OCI-LY3 (cell line): Measurements from ENCODE around the gene NCOA3.

ENCODE experiments used
- H2AFZ ChIP-seq: fragments of 200-600, 300-600 bp; shearing (Covaris generic); 2 replicates; pipeline ENCODE4 v1.6.0; 2014; ENCODE audit warnings: antibody characterized with exemption, low read depth, low read length
- H3K27ac ChIP-seq: fragments of 200-600, 300-600 bp; sonication (generic); 2 replicates; pipeline ENCODE4 v1.5.1; 2014; ENCODE audit warnings: mild to moderate bottlenecking, low read length, moderate library complexity, mixed read lengths
- H3K27me3 ChIP-seq: fragments of 200-600, 300-600 bp; sonication (generic); 2 replicates; pipeline ENCODE4 v1.6.1; 2014; ENCODE audit warnings: low read depth, low read length, mixed read lengths
- H3K36me3 ChIP-seq: fragments of 200-600, 300-600 bp; sonication (generic); replicated peaks from 2 replicates; pipeline ENCODE3; 2014; ENCODE audit warnings: low read depth, low read length, mixed read lengths
- H3K4me1 ChIP-seq: fragments of 300-600, 200-600 bp; sonication (generic); 2 replicates; pipeline ENCODE4 v1.6.1; 2014; ENCODE audit warnings: low read length, mixed read lengths
- H3K4me2 ChIP-seq: fragments of 200-600, 300-600 bp; sonication (generic); 2 replicates; pipeline ENCODE4 v1.6.1; 2014; ENCODE audit warnings: low read length, mixed read lengths
- H3K4me3 ChIP-seq: fragments of 300-600, 200-600 bp; sonication (generic); 2 replicates; pipeline ENCODE4 v1.5.1; 2014; ENCODE audit warnings: antibody characterized with exemption, mild to moderate bottlenecking, low read length, moderate library complexity
- H3K79me2 ChIP-seq: fragments of 300-600, 200-600 bp; shearing (Covaris generic); 2 replicates; pipeline ENCODE4 v1.6.1; 2014; ENCODE audit warnings: mild to moderate bottlenecking, low read length, mixed read lengths
- H3K9ac ChIP-seq: fragments of 300-600, 200-600 bp; shearing (Covaris generic); 2 replicates; pipeline ENCODE4 v1.6.0; 2014; ENCODE audit warnings: mild to moderate bottlenecking, low read length, moderate library complexity
- H3K9me3 ChIP-seq: fragments of 200-600, 300-600 bp; shearing (Covaris generic); 2 replicates; pipeline ENCODE4 v1.6.1; 2014; ENCODE audit warnings: low read length, mixed read lengths; ENCODE audit not compliant: insufficient read depth
- H4K20me1 ChIP-seq: fragments of 200-600, 300-600 bp; sonication (generic); 2 replicates; pipeline ENCODE4 v1.6.1; 2016; ENCODE audit warnings: low read length, mixed read lengths; ENCODE audit not compliant: insufficient read depth
- CTCF ChIP-seq: fragments of 200-600, 300-600 bp; sonication (generic); IDR thresholded peaks from 2 replicates; pipeline ENCODE4 v1.5.1; 2014; ENCODE audit warnings: antibody characterized with exemption, low read length, low read depth
- EZH2phosphoT487 ChIP-seq: fragments of 200-600 bp; shearing (Covaris generic); IDR thresholded peaks from 2 replicates; pipeline ENCODE4 v1.6.1; 2018; ENCODE audit warnings: antibody characterized with exemption, mixed run types, low read depth

The NCOA3 gene

GRCh38 chr20:47666304-47666703 lies 164.6 kb downstream of the NCOA3 start:
- Histone ChIP-seq H3K4me3 (no peak overlapping the region), H3K27ac (no peak overlapping the region), H3K9ac (no peak overlapping the region), H3K36me3 (peaks cover 6% of the 10 kb centered on the region), H3K4me1 (no peaks in the 10 kb centered on the region), H3K4me2 (no peak overlapping the region), H3K79me2 (no peaks in the 10 kb centered on the region), H2AFZ (no peak overlapping the region), H3K9me3 (no peaks in the 10 kb centered on the region), H4K20me1 (no peaks in the 10 kb centered on the region), H3K27me3 (no peaks in the 10 kb centered on the region)
- TF ChIP-seq CTCF (no peak), EZH2phosphoT487 (no peak)

- Histone ChIP-seq H3K27ac (no peak overlapping the region), H3K4me1 (no peaks in the 10 kb centered on the region), H3K4me2 (no peak overlapping the region), H3K36me3 (peaks cover 3% of the 10 kb centered on the region), H3K9me3 (no peaks in the 10 kb centered on the region), H3K4me3 (no peak overlapping the region), H3K27me3 (no peaks in the 10 kb centered on the region), H3K79me2 (no peaks in the 10 kb centered on the region), H4K20me1 (no peaks in the 10 kb centered on the region), H2AFZ (no peak overlapping the region), H3K9ac (no peak overlapping the region)
- TF ChIP-seq CTCF (no peak), EZH2phosphoT487 (no peak)
These were observed 165.4 kb downstream of the NCOA3 start for GRCh38 chr20:47667086-47667485.

GRCh38 chr20:47667531-47668312 lies 166.0 kb downstream of the NCOA3 start:
- H3K4me2 ChIP-seq: no peak overlapping the region
- peaks cover 3% of the 10 kb centered on the region for H3K36me3 ChIP-seq
- no peaks in the 10 kb centered on the region for H3K79me2 ChIP-seq
- H3K9me3 ChIP-seq: no peaks in the 10 kb centered on the region
- no peak overlapping the region for H3K9ac ChIP-seq
- H4K20me1 ChIP-seq: no peaks in the 10 kb centered on the region
- H3K4me1 ChIP-seq: no peaks in the 10 kb centered on the region
- H3K27ac ChIP-seq: no peak overlapping the region
- no peak overlapping the region for H3K4me3 ChIP-seq
- no peaks in the 10 kb centered on the region for H3K27me3 ChIP-seq
- no peak overlapping the region for H2AFZ ChIP-seq
- TF ChIP-seq EZH2phosphoT487 (no peak), CTCF (no peak)

- Histone ChIP-seq H3K4me3 (no peak overlapping the region), H3K4me2 (no peak overlapping the region)
These were observed 166.8 kb downstream of the NCOA3 start for GRCh38 chr20:47668313-47669151.

More at GRCh38 chr20:47668313-47669151, 166.8 kb downstream of the NCOA3 start:
- Histone ChIP-seq H3K4me1 (no peaks in the 10 kb centered on the region), H3K9me3 (no peaks in the 10 kb centered on the region), H3K27me3 (no peaks in the 10 kb centered on the region), H3K27ac (no peak overlapping the region), H2AFZ (no peak overlapping the region), H3K36me3 (no peaks in the 10 kb centered on the region), H3K9ac (no peak overlapping the region), H3K79me2 (no peaks in the 10 kb centered on the region), H4K20me1 (no peaks in the 10 kb centered on the region)
- TF ChIP-seq EZH2phosphoT487: no peak
- no peak for TF ChIP-seq CTCF
